ENCODE results near the gene ROBO1.
"Not testable (repeated sequence)": the region's sequence is repeated elsewhere in the genome, so short reads cannot be mapped to it uniquely, and the experiment has no call there.

Gene ROBO1

GRCh38 chr3:79314544-79314943 lies 453.3 kb downstream of the ROBO1 start:
- no peak for DNase-seq (ENCODE audit: low read depth, low spot score)

- no peak for DNase-seq (ENCODE audit: low read depth, low spot score)
Observed at GRCh38 chr3:79310016-79310415, 457.8 kb downstream of the ROBO1 start.

- DNase-seq (ENCODE audit: low read depth, low spot score) = no peak
Observed at GRCh38 chr3:79306934-79307570, 460.7 kb downstream of the ROBO1 start.

- DNase-seq (ENCODE audit: low read depth, low spot score) = not testable (repeated sequence)
Observed at GRCh38 chr3:79299949-79300635, 467.7 kb downstream of the ROBO1 start.

GRCh38 chr3:79297245-79297960 lies 470.4 kb downstream of the ROBO1 start:
- no peak for DNase-seq (ENCODE audit: low read depth, low spot score)

- DNase-seq (ENCODE audit: low read depth, low spot score) = no peak
Observed at GRCh38 chr3:79286882-79287281, 480.9 kb downstream of the ROBO1 start.

- no peak for DNase-seq (ENCODE audit: low read depth, low spot score)
Observed at GRCh38 chr3:79285871-79286270, 481.9 kb downstream of the ROBO1 start.

- no peak for DNase-seq (ENCODE audit: low read depth, low spot score)
Observed at GRCh38 chr3:79285380-79285779, 482.4 kb downstream of the ROBO1 start.

GRCh38 chr3:79284781-79285180 lies 483.0 kb downstream of the ROBO1 start:
- DNase-seq (ENCODE audit: low read depth, low spot score) = no peak

- no peak for DNase-seq (ENCODE audit: low read depth, low spot score)
Observed at GRCh38 chr3:79278681-79279080, 489.1 kb downstream of the ROBO1 start.

GRCh38 chr3:79268422-79268821 lies 499.4 kb downstream of the ROBO1 start:
- no peak for DNase-seq (ENCODE audit: low read depth, low spot score)

- no peak for DNase-seq (ENCODE audit: low read depth, low spot score)
Observed at GRCh38 chr3:79264892-79265291, 502.9 kb downstream of the ROBO1 start.

GRCh38 chr3:79263423-79263822 lies 504.4 kb downstream of the ROBO1 start:
- no peak for DNase-seq (ENCODE audit: low read depth, low spot score)

- DNase-seq (ENCODE audit: low read depth, low spot score) = no peak
Observed at GRCh38 chr3:79258479-79258878, 509.3 kb downstream of the ROBO1 start.

GRCh38 chr3:79257791-79258190 lies 510.0 kb downstream of the ROBO1 start:
- DNase-seq (ENCODE audit: low read depth, low spot score) = no peak

- no peak for DNase-seq (ENCODE audit: low read depth, low spot score)
Observed at GRCh38 chr3:79255702-79256101, 512.1 kb downstream of the ROBO1 start.

GRCh38 chr3:79255292-79255691 lies 512.5 kb downstream of the ROBO1 start:
- no peak for DNase-seq (ENCODE audit: low read depth, low spot score)

GRCh38 chr3:79253704-79254103 lies 514.1 kb downstream of the ROBO1 start:
- DNase-seq (ENCODE audit: low read depth, low spot score) = no peak

GRCh38 chr3:79253271-79253670 lies 514.5 kb downstream of the ROBO1 start:
- DNase-seq (ENCODE audit: low read depth, low spot score) = no peak

- no peak for DNase-seq (ENCODE audit: low read depth, low spot score)
Observed at GRCh38 chr3:79250746-79251145, 517.1 kb downstream of the ROBO1 start.

GRCh38 chr3:79249701-79250100 lies 518.1 kb downstream of the ROBO1 start:
- DNase-seq (ENCODE audit: low read depth, low spot score) = no peak

- DNase-seq (ENCODE audit: low read depth, low spot score) = no peak
Observed at GRCh38 chr3:79247725-79248043, 520.1 kb downstream of the ROBO1 start.

Measured in iPS DF 19.7 (cell line).